H9 (cell line): Measurements from ENCODE around the gene TIGD6. TPM values are rescaled to one million over a fixed set of nuclear protein-coding genes. Genes with fewer than 3 reads are reported as not detected.

Experiments used
- DNase-seq: peaks from one replicate; pipeline ENCODE4 v3.0.0-alpha.2; 2017
- H2AFZ ChIP-seq: one replicate; pipeline ENCODE4 v1.6.1; 2013; ENCODE audit warnings: mild to moderate bottlenecking, low read length, control low read depth, moderate library complexity
- H2AK5ac ChIP-seq: 2 replicates; pipeline ENCODE4 v1.6.1; 2013; ENCODE audit warnings: low read length, control low read depth, mixed read lengths; ENCODE audit not compliant: insufficient read length
- H2BK120ac ChIP-seq: one replicate; pipeline ENCODE4 v1.6.1; 2013; ENCODE audit warnings: low read depth, mild to moderate bottlenecking, low read length, control low read depth, inconsistent platforms; ENCODE audit not compliant: poor library complexity, severe bottlenecking
- H2BK12ac ChIP-seq: 2 replicates; pipeline ENCODE4 v1.6.1; 2013; ENCODE audit warnings: low read length, control low read depth, mixed read lengths, low read depth; ENCODE audit not compliant: insufficient read length
- H2BK15ac ChIP-seq: 2 replicates; pipeline ENCODE4 v1.6.1; 2013; ENCODE audit warnings: low read depth, low read length, control low read depth
- H2BK20ac ChIP-seq: one replicate; pipeline ENCODE4 v1.6.1; 2013; ENCODE audit warnings: low read depth, mild to moderate bottlenecking, low read length, control low read depth, inconsistent platforms; ENCODE audit not compliant: poor library complexity, severe bottlenecking
- H2BK5ac ChIP-seq: 2 replicates; pipeline ENCODE4 v1.6.1; 2013; ENCODE audit warnings: low read length, control low read depth, mixed read lengths; ENCODE audit not compliant: insufficient read length
- H3K14ac ChIP-seq: 2 replicates; pipeline ENCODE4 v1.6.1; 2013; ENCODE audit warnings: low read length, control low read depth; ENCODE audit not compliant: insufficient read depth
- H3K18ac ChIP-seq: 2 replicates; pipeline ENCODE4 v1.6.1; 2013; ENCODE audit warnings: low read depth, mild to moderate bottlenecking, mixed read lengths, low read length, control low read depth; ENCODE audit not compliant: insufficient read length
- H3K23ac ChIP-seq: 2 replicates; pipeline ENCODE4 v1.6.1; 2013; ENCODE audit warnings: low read length, control low read depth, mixed read lengths, low read depth; ENCODE audit not compliant: insufficient read length
- H3K23me2 ChIP-seq: 2 replicates; pipeline ENCODE4 v1.6.1; 2013; ENCODE audit warnings: low read depth, mild to moderate bottlenecking, mixed read lengths, low read length, control low read depth; ENCODE audit not compliant: insufficient read length, poor library complexity, severe bottlenecking
- H3K27ac ChIP-seq: 2 replicates; pipeline ENCODE4 v1.5.1; 2013; ENCODE audit warnings: low read length, control low read depth, mixed read lengths, low read depth; ENCODE audit not compliant: insufficient read length
- H3K27me3 ChIP-seq: 2 replicates; pipeline ENCODE4 v1.6.1; 2013; ENCODE audit warnings: low read length, control low read depth, inconsistent platforms; ENCODE audit not compliant: insufficient read depth
- H3K4ac ChIP-seq: 2 replicates; pipeline ENCODE4 v1.6.1; 2013; ENCODE audit warnings: low read depth, mild to moderate bottlenecking, control low read depth, inconsistent platforms, low read length, moderate library complexity
- H3K4me1 ChIP-seq: 2 replicates; pipeline ENCODE4 v1.6.1; 2013; ENCODE audit warnings: low read length, control low read depth, inconsistent platforms; ENCODE audit not compliant: insufficient read depth
- H3K4me2 ChIP-seq: 2 replicates; pipeline ENCODE4 v1.6.1; 2013; ENCODE audit warnings: low read length, control low read depth, mixed read lengths; ENCODE audit not compliant: insufficient read length, insufficient read depth
- H3K56ac ChIP-seq: 2 replicates; pipeline ENCODE4 v1.6.1; 2013; ENCODE audit warnings: low read depth, mild to moderate bottlenecking, mixed read lengths, low read length, control low read depth; ENCODE audit not compliant: insufficient read length
- H3K79me1 ChIP-seq: 2 replicates; pipeline ENCODE4 v1.6.1; 2013; ENCODE audit warnings: low read depth, mild to moderate bottlenecking, moderate library complexity, low read length, control low read depth, inconsistent platforms; ENCODE audit not compliant: insufficient read depth, poor library complexity, severe bottlenecking
- H3K79me2 ChIP-seq: 2 replicates; pipeline ENCODE4 v1.6.1; 2013; ENCODE audit warnings: low read length, control low read depth, inconsistent platforms; ENCODE audit not compliant: insufficient read depth
- H3K9ac ChIP-seq: 2 replicates; pipeline ENCODE4 v1.6.1; 2013; ENCODE audit warnings: low read length, control low read depth, mixed read lengths; ENCODE audit not compliant: insufficient read length; ENCODE audit errors: extremely low read depth
- H3K9me3 ChIP-seq: one replicate; pipeline ENCODE4 v1.6.1; 2013; ENCODE audit warnings: low read depth, low read length, inconsistent platforms; ENCODE audit not compliant: control insufficient read depth
- H3T11ph ChIP-seq: one replicate; pipeline ENCODE4 v1.6.1; 2013; ENCODE audit warnings: mild to moderate bottlenecking, low read length, control low read depth, inconsistent platforms
- H4K20me1 ChIP-seq: one replicate; pipeline ENCODE4 v1.6.1; 2013; ENCODE audit not compliant: control insufficient read depth, insufficient read length, insufficient read depth
- H4K5ac ChIP-seq: 2 replicates; pipeline ENCODE4 v1.6.1; 2013; ENCODE audit warnings: low read depth, mild to moderate bottlenecking, mixed read lengths, low read length, control low read depth; ENCODE audit not compliant: insufficient read length
- H4K8ac ChIP-seq: replicated peaks from 2 replicates; pipeline ENCODE4 v1.6.1; 2013; ENCODE audit warnings: low read length, control low read depth, mixed read lengths, low read depth; ENCODE audit not compliant: insufficient read length
- H4K91ac ChIP-seq: 2 replicates; pipeline ENCODE4 v1.6.1; 2013; ENCODE audit warnings: low read depth, mild to moderate bottlenecking, moderate library complexity, mixed read lengths, low read length, control low read depth; ENCODE audit not compliant: insufficient read length
- H3K27ac Mint-ChIP-seq, 3 experiments: 2 replicates in 2 of 3; 3 replicates in 1 of 3; pipeline ENCODE4 v1.8.0; 2020 to 2021; ENCODE audit warnings: mixed read lengths in 3 of 3, mild to moderate bottlenecking in 1 of 3, moderate library complexity in 1 of 3
- H3K27me3 Mint-ChIP-seq: 2 replicates; pipeline ENCODE4 v1.8.0; 2021; ENCODE audit warnings: low read depth, mild to moderate bottlenecking, moderate library complexity, mixed read lengths
- H3K36me3 Mint-ChIP-seq, 3 experiments: 2 replicates in 2 of 3; 3 replicates in 1 of 3; pipeline ENCODE4 v1.8.0; 2020 to 2021; ENCODE audit warnings: low read depth in 3 of 3, mixed read lengths in 3 of 3; ENCODE audit not compliant: insufficient read depth in 1 of 3
- H3K4me1 Mint-ChIP-seq, 2 experiments: 2 replicates each; pipeline ENCODE4 v1.8.0; 2020; ENCODE audit warnings: mixed read lengths in 2 of 2
- H3K4me3 Mint-ChIP-seq, 2 experiments: 2 replicates in 1 of 2; 3 replicates in 1 of 2; pipeline ENCODE4 v1.8.0; 2020 to 2021; ENCODE audit warnings: mild to moderate bottlenecking in 2 of 2, mixed read lengths in 2 of 2, moderate library complexity in 1 of 2
- H3K9me3 Mint-ChIP-seq, 2 experiments: 2 replicates in 1 of 2; 3 replicates in 1 of 2; pipeline ENCODE4 v1.8.0; 2020; ENCODE audit warnings: mild to moderate bottlenecking in 2 of 2, mixed read lengths in 2 of 2, moderate library complexity in 1 of 2
- WGBS: extraction: QIAGEN DNeasy Blood & Tissue Kit; methylation state at CpG from one replicate; pipeline ENCODE4 v1.1.7; 2013; ENCODE audit warnings: missing lambda C conversion rate, low lambda C conversion rate, mixed read lengths; ENCODE audit not compliant: insufficient read length; ENCODE audit errors: extremely low coverage; 5-methylcytosine and 5-hydroxymethylcytosine counted together
- total RNA-seq: library from RNA; stranded (reverse); gene quantifications from 2 replicates; pipeline ENCODE4 v1.2.1, GENCODE V29; 2021
- TF ChIP-seq, protein P1 (sequence below): fragments of 200-600 bp; sonication (generic); conservative IDR thresholded peaks from 3 replicates; pipeline ENCODE4 v1.8.0; 2021; ENCODE audit warnings: antibody characterized with exemption, mild to moderate bottlenecking

The TIGD6 gene
- total RNA-seq, 1 experiment from 2014 or later = 1.8 TPM

- no peaks in the 10 kb centered on the region for H3K4me1 ChIP-seq
- H4K5ac ChIP-seq = no peak overlapping the region
- H3K27ac Mint-ChIP-seq = no peak overlapping the region
- no peaks in the 10 kb centered on the region for H3K23me2 ChIP-seq
- no peaks in the 10 kb centered on the region for H3K79me2 ChIP-seq
- H2BK20ac ChIP-seq = no peak overlapping the region
- no peak overlapping the region for H2AFZ ChIP-seq
- H3K79me1 ChIP-seq = no peaks in the 10 kb centered on the region
- H4K91ac ChIP-seq = no peak overlapping the region
- H3K36me3 Mint-ChIP-seq = peaks cover 47 to 80% (median 74%) of the 10 kb centered on the region in 3 experiments
- no peak overlapping the region for H3K4me3 Mint-ChIP-seq
- H3K4me2 ChIP-seq = no peak overlapping the region
- H2BK15ac ChIP-seq = no peak overlapping the region
- H3K27me3 ChIP-seq = no peaks in the 10 kb centered on the region
- H3K9me3 Mint-ChIP-seq = peaks cover 9 to 11% of the 10 kb centered on the region in 2 experiments
- no peak overlapping the region for H3K56ac ChIP-seq
- no peak overlapping the region for H2BK120ac ChIP-seq
- H3K18ac ChIP-seq = no peak overlapping the region
- no CpG with 5 or more reads among the region's 4 CpGs for WGBS
- H3K4ac ChIP-seq = no peak overlapping the region
- no peaks in the 10 kb centered on the region for H4K20me1 ChIP-seq
- TF ChIP-seq, protein P1, sequence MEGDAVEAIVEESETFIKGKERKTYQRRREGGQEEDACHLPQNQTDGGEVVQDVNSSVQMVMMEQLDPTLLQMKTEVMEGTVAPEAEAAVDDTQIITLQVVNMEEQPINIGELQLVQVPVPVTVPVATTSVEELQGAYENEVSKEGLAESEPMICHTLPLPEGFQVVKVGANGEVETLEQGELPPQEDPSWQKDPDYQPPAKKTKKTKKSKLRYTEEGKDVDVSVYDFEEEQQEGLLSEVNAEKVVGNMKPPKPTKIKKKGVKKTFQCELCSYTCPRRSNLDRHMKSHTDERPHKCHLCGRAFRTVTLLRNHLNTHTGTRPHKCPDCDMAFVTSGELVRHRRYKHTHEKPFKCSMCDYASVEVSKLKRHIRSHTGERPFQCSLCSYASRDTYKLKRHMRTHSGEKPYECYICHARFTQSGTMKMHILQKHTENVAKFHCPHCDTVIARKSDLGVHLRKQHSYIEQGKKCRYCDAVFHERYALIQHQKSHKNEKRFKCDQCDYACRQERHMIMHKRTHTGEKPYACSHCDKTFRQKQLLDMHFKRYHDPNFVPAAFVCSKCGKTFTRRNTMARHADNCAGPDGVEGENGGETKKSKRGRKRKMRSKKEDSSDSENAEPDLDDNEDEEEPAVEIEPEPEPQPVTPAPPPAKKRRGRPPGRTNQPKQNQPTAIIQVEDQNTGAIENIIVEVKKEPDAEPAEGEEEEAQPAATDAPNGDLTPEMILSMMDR = no peak
- H2BK5ac ChIP-seq = no peak overlapping the region
- no peak for DNase-seq
- no peak overlapping the region for H3K9ac ChIP-seq
- H2AK5ac ChIP-seq = no peak overlapping the region
- no peaks in the 10 kb centered on the region for H3K4me1 Mint-ChIP-seq
- no peak overlapping the region for H3K23ac ChIP-seq
- no peak overlapping the region for H3K14ac ChIP-seq
- no peak overlapping the region for H4K8ac ChIP-seq
- no peaks in the 10 kb centered on the region for H3K9me3 ChIP-seq
- no peak overlapping the region for H2BK12ac ChIP-seq
- no peak overlapping the region for H3T11ph ChIP-seq
- no peaks in the 10 kb centered on the region for H3K27me3 Mint-ChIP-seq
- H3K27ac ChIP-seq = no peak overlapping the region
Observed at GRCh38 chr5:150013931-150014330, 13.5 kb upstream of the TIGD6 start.
